HepG2 (cell line): Measurements from ENCODE around the gene PPFIA2. TPM values are rescaled to one million over a fixed set of nuclear protein-coding genes. Genes with fewer than 3 reads are reported as not detected.

Experiments used
- ATAC-seq: fragments of 200-7000 bp; cut with Tn5 transposase; 3 replicates; pipeline ENCODE4 v1.9.1; 2020; ENCODE audit warnings: mild to moderate bottlenecking, moderate library complexity
- BruUV-seq: library from RNA; stranded (reverse); fragments of 400-500 nt; replicated peaks from 2 replicates; lab custom pipeline; 2021; lab: Mats Ljungman, UMichigan
- CTCF ChIA-PET: fragments of 300-600 bp; formaldehyde crosslinking; extraction: SDS; loops from one replicate; lab custom pipeline; 2021; ENCODE audit warnings: low total read pairs, inconsistent platforms, low intra/inter-chr PET ratio; lab: Yijun Ruan, JAX
- POLR2A ChIA-PET: fragments of 350-600 bp; sonication (Branson Sonifier 250); formaldehyde crosslinking; loops from one replicate; lab custom pipeline; 2020; ENCODE audit warnings: antibody characterized with exemption, inconsistent platforms; lab: Yijun Ruan, JAX
- DNase-seq: peaks from one replicate; pipeline ENCODE4 v3.0.0-alpha.2; 2015; ENCODE audit warnings: low spot score
- FAIRE-seq: peaks from 3 replicates; lab custom pipeline; 2011; peaks lifted over from hg19 to GRCh38; lab: Jason Lieb, UNC
- H2AFZ ChIP-seq: one replicate; pipeline ENCODE4 v1.6.1; 2011; ENCODE audit warnings: low read length, inconsistent platforms
- H3K27ac ChIP-seq: fragments of 300-600 bp; 3 replicates; pipeline ENCODE4 v1.8.0; 2011; ENCODE audit warnings: mixed run types, mild to moderate bottlenecking, mixed read lengths, low read length, inconsistent platforms; ENCODE audit not compliant: insufficient read depth; ENCODE audit errors: extremely low read length
- H3K27me3 ChIP-seq, 2 experiments: fragments of 200-600 bp in 1 of 2; 2 replicates in 1 of 2; 3 replicates in 1 of 2; pipeline versions ENCODE4 v1.6.0 to v1.8.0; 2011; ENCODE audit warnings: low read length in 2 of 2, mild to moderate bottlenecking in 2 of 2, moderate library complexity in 2 of 2, inconsistent platforms in 1 of 2; ENCODE audit not compliant: insufficient read depth in 2 of 2, control insufficient read depth in 1 of 2
- H3K36me3 ChIP-seq, 2 experiments: fragments of 200-600 bp in 1 of 2; replicated peaks in 1 of 2; 2 replicates in 1 of 2; 3 replicates in 1 of 2; pipeline versions ENCODE4 v1.5.1 to v1.8.0; 2011; ENCODE audit warnings: low read length in 2 of 2, inconsistent platforms in 1 of 2; ENCODE audit not compliant: insufficient read depth in 2 of 2, control insufficient read depth in 1 of 2
- H3K4me1 ChIP-seq: 2 replicates; pipeline ENCODE4 v1.5.1; 2012; ENCODE audit warnings: low read length, inconsistent platforms; ENCODE audit not compliant: insufficient read depth
- H3K4me2 ChIP-seq: 2 replicates; pipeline ENCODE4 v1.6.0; 2011; ENCODE audit warnings: low read depth, low read length, inconsistent platforms
- H3K4me3 ChIP-seq, 3 experiments: fragments of 200-600 bp in 1 of 3; sonication (generic), shearing (Covaris generic) in 1 of 3; replicated peaks in 1 of 3; 2 replicates each; pipeline ENCODE4 v1.5.1; 2011 to 2016; ENCODE audit warnings: low read length in 3 of 3, inconsistent platforms in 2 of 3, low read depth in 2 of 3, mild to moderate bottlenecking in 2 of 3, control low read depth in 1 of 3, mixed read lengths in 1 of 3; ENCODE audit not compliant: insufficient read depth in 1 of 3
- H3K79me2 ChIP-seq: one replicate; pipeline ENCODE4 v1.6.1; 2011; ENCODE audit warnings: low read length, inconsistent platforms; ENCODE audit not compliant: insufficient read depth
- H3K9ac ChIP-seq: 2 replicates; pipeline ENCODE4 v1.6.0; 2011; ENCODE audit warnings: mild to moderate bottlenecking, low read depth, low read length, inconsistent platforms; ENCODE audit not compliant: insufficient read depth
- H3K9me3 ChIP-seq: 2 replicates; pipeline ENCODE4 v1.5.1; 2012; ENCODE audit warnings: mild to moderate bottlenecking, low read length
- H4K20me1 ChIP-seq: 2 replicates; pipeline ENCODE4 v1.6.0; 2011; ENCODE audit warnings: inconsistent platforms, mild to moderate bottlenecking, low read length, moderate library complexity; ENCODE audit not compliant: insufficient read depth
- EP300 ChIP-seq, 3 experiments: sonication (generic) in 1 of 3; formaldehyde crosslinking in 1 of 3; IDR thresholded peaks; 2 replicates each; pipeline versions ENCODE4 v1.5.1 to v1.6.1; 2011 to 2020; ENCODE audit warnings: low read depth in 2 of 3, low read length in 2 of 3, borderline replicate concordance in 1 of 3, improper control_type of control experiment in 1 of 3, mild to moderate bottlenecking in 1 of 3, missing genetic modification reagents in 1 of 3, moderate library complexity in 1 of 3
- HIVEP1 ChIP-seq: sonication (generic); formaldehyde crosslinking; IDR thresholded peaks from 2 replicates; pipeline ENCODE4 v1.4.0; 2020; ENCODE audit warnings: mild to moderate bottlenecking, missing genetic modification reagents
- PCBP1 ChIP-seq: fragments of 200-400 bp; formaldehyde crosslinking; IDR thresholded peaks from 2 replicates; pipeline ENCODE4 v1.6.1; 2017; ENCODE audit warnings: mild to moderate bottlenecking, low read depth, low read length, borderline replicate concordance
- PTBP1 ChIP-seq: fragments of 200-400 bp; formaldehyde crosslinking; IDR thresholded peaks from 2 replicates; pipeline ENCODE4 v1.6.1; 2018; ENCODE audit warnings: low read length, low read depth; ENCODE audit not compliant: poor library complexity, severe bottlenecking
- RARG ChIP-seq: sonication (generic); formaldehyde crosslinking; IDR thresholded peaks from 2 replicates; pipeline ENCODE4 v1.4.0; 2020; ENCODE audit warnings: low read depth, mild to moderate bottlenecking, missing genetic modification reagents
- REL ChIP-seq: sonication (generic); formaldehyde crosslinking; conservative IDR thresholded peaks from 2 replicates; pipeline ENCODE4 v1.8.0; 2022; ENCODE audit warnings: mild to moderate bottlenecking, missing genetic modification reagents, moderate library complexity
- SMARCE1 ChIP-seq: fragments of 450-650 bp; IDR thresholded peaks from 2 replicates; pipeline ENCODE4 v1.6.1; 2017; ENCODE audit warnings: borderline replicate concordance
- ZNF468 ChIP-seq: sonication (generic); formaldehyde crosslinking; IDR thresholded peaks from 2 replicates; pipeline ENCODE4 v1.8.0; 2022; ENCODE audit warnings: mild to moderate bottlenecking, moderate library complexity, missing genetic modification reagents
- ZSCAN21 ChIP-seq: sonication (generic); formaldehyde crosslinking; IDR thresholded peaks from 2 replicates; pipeline ENCODE4 v1.8.0; 2022; ENCODE audit warnings: mild to moderate bottlenecking, missing genetic modification reagents, moderate library complexity, borderline replicate concordance
- WGBS: methylation state at CpG from one replicate; pipeline ENCODE4 v1.1.6; 2017; ENCODE audit warnings: low lambda C conversion rate; 5-methylcytosine and 5-hydroxymethylcytosine counted together
- in situ Hi-C: cut with HindIII; loops from 2 replicates; pipeline ENCODE4 v1.10.0; 2017; ENCODE audit warnings: low pct_unique_long_range_greater_than_20kb; ENCODE audit not compliant: extremely low pct_ligation_motif_present
- intact Hi-C: fragments of 100-400 bp; cut with micrococcal nuclease; formaldehyde crosslinking; loops from one replicate; pipeline ENCODE4 v1.10.0; 2022; ENCODE audit not compliant: unreplicated experiment
- polyA plus RNA-seq, 8 experiments: library from polyadenylated mRNA; depleted of rRNA in 3 of 8; stranded (reverse) in 7 of 8; unstranded in 1 of 8; fragments of >200 nt; fragmentation: Illumina TruSeq in 4 of 8; extraction: Trizol in 4 of 8; gene quantifications; 2 replicates each; pipeline versions ENCODE4 v1.2.1 to v1.2.3, GENCODE V29; 2011 to 2016; ENCODE audit warnings: low read depth in 4 of 8, missing spikeins in 1 of 8, mixed read lengths in 1 of 8; ENCODE audit not compliant: insufficient read depth in 1 of 8
- total RNA-seq, 5 experiments: library from RNA; depleted of rRNA; stranded (reverse); fragments of >200 nt; fragmentation: Illumina TruSeq; extraction: Trizol; gene quantifications; 2 replicates each; pipeline ENCODE4 v1.2.3, GENCODE V29; 2016; ENCODE audit warnings: low read depth in 1 of 5
- TF ChIP-seq, protein P1 (sequence below): sonication (generic); formaldehyde crosslinking; IDR thresholded peaks from 2 replicates; pipeline ENCODE4 v1.8.1; 2023; ENCODE audit warnings: mild to moderate bottlenecking, inconsistent platforms, moderate library complexity, missing genetic modification reagents, borderline replicate concordance
- TF ChIP-seq, protein P2 (sequence below), 2 experiments: fragments of 450-650 bp in 1 of 2; sonication (generic) in 1 of 2; formaldehyde crosslinking in 1 of 2; IDR thresholded peaks; 2 replicates each; pipeline versions ENCODE4 v1.6.1 to v1.8.0; 2016 to 2022; ENCODE audit warnings: antibody characterized with exemption in 1 of 2, mild to moderate bottlenecking in 1 of 2, missing genetic modification reagents in 1 of 2

PPFIA2 gene
- total and polyA plus RNA-seq, 2 of the 13 experiments (the other 11 are each of a cell fraction or from before 2014, with no cell fraction given), result 0.05 TPM; not detected in 1

GRCh38 chr12:81212996-81213696, 546.0 kb downstream of the PPFIA2 start (continued):
- TF ChIP-seq PCBP1 (0 out of 2 replicates have a peak, but pooled peaks have one; percentile 49), SMARCE1 (no peak), RARG (no peak), ZNF468 (CRISPR knock-in tag) (no peak)
- TF ChIP-seq, protein P1, sequence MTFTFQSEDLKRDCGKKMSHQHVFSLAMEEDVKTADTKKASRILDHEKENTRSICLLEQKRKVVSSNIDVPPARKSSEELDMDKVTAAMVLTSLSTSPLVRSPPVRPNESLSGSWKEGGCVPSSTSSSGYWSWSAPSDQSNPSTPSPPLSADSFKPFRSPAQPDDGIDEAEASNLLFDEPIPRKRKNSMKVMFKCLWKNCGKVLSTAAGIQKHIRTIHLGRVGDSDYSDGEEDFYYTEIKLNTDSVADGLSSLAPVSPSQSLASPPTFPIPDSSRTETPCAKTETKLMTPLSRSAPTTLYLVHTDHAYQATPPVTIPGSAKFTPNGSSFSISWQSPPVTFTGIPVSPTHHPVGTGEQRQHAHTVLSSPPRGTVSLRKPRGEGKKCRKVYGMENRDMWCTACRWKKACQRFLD (CRISPR knock-in tag), result no peak

DNA sequence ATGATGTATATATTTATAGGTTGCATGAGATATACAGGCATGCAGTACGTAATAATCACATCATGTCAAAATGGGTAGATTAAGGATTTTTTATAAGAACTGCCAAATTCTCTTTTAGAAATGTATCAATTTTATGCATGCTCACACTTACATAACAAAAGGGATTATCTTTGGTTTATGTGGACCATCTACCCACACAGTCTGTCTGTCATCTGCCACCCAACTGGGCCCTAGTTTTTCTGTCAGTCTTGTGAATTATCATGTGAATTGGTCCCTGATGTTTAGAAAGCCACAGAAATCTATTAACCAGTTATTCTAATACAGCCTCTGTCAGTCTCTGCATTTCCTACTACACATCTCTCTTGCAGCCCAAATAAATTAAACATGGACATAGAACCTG, 547.8 kb downstream of the PPFIA2 start:
- H3K79me2 ChIP-seq, result no peaks in the 10 kb centered on the region
- ATAC-seq, result no peak
- 96% methylated on average over 1 of the region's 1 CpG for WGBS
- no peak overlapping the region for H3K9ac ChIP-seq
- no peaks in the 10 kb centered on the region for H3K9me3 ChIP-seq
- DNase-seq, result no peak
- no peak overlapping the region for H3K4me3 ChIP-seq
- in situ Hi-C loops (no loop called here), intact Hi-C loops (no loop called here)
- H2AFZ ChIP-seq, result no peak overlapping the region
- H3K36me3 ChIP-seq, result peaks cover 2 to 29% of the 10 kb centered on the region in 2 experiments; a peak in 3 of 5 replicates
- H4K20me1 ChIP-seq, result no peaks in the 10 kb centered on the region
- BruUV-seq, result no TSS peak
- peaks cover 25% of the 10 kb centered on the region for H3K4me1 ChIP-seq
- CTCF ChIA-PET, result no interaction called here
- H3K4me2 ChIP-seq, result no peak overlapping the region
- no peak overlapping the region for H3K27ac ChIP-seq
- H3K27me3 ChIP-seq, result no peaks in the 10 kb centered on the region
- FAIRE-seq, result no peak
- POLR2A ChIA-PET, result no interaction called here
- TF ChIP-seq, protein P2, sequence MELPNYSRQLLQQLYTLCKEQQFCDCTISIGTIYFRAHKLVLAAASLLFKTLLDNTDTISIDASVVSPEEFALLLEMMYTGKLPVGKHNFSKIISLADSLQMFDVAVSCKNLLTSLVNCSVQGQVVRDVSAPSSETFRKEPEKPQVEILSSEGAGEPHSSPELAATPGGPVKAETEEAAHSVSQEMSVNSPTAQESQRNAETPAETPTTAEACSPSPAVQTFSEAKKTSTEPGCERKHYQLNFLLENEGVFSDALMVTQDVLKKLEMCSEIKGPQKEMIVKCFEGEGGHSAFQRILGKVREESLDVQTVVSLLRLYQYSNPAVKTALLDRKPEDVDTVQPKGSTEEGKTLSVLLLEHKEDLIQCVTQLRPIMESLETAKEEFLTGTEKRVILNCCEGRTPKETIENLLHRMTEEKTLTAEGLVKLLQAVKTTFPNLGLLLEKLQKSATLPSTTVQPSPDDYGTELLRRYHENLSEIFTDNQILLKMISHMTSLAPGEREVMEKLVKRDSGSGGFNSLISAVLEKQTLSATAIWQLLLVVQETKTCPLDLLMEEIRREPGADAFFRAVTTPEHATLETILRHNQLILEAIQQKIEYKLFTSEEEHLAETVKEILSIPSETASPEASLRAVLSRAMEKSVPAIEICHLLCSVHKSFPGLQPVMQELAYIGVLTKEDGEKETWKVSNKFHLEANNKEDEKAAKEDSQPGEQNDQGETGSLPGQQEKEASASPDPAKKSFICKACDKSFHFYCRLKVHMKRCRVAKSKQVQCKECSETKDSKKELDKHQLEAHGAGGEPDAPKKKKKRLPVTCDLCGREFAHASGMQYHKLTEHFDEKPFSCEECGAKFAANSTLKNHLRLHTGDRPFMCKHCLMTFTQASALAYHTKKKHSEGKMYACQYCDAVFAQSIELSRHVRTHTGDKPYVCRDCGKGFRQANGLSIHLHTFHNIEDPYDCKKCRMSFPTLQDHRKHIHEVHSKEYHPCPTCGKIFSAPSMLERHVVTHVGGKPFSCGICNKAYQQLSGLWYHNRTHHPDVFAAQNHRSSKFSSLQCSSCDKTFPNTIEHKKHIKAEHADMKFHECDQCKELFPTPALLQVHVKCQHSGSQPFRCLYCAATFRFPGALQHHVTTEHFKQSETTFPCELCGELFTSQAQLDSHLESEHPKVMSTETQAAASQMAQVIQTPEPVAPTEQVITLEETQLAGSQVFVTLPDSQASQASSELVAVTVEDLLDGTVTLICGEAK (IDR thresholded peaks at IDR 0.05), result no peak
- TF ChIP-seq, protein P2 (CRISPR knock-in tag; IDR thresholded peaks at IDR 0.05), result no peak
- TF ChIP-seq ZSCAN21, result no peak
- TF ChIP-seq PTBP1, result no peak
- no peak for TF ChIP-seq EP300 (IDR thresholded peaks at IDR 0.05; ENCODE audit: low read depth in 2 of 2, low read length in 2 of 2)
- no peak for TF ChIP-seq EP300 (CRISPR knock-in tag; IDR thresholded peaks at IDR 0.05; ENCODE audit: borderline replicate concordance)
- no peak for TF ChIP-seq REL (CRISPR knock-in tag)
- TF ChIP-seq HIVEP1 (CRISPR knock-in tag), result no peak
